CD4-positive, alpha-beta T cell (primary cell): ENCODE data around the gene SELENOS. TPM values are rescaled to one million over a fixed set of nuclear protein-coding genes. Genes with fewer than 3 reads are reported as not detected.

ENCODE experiments used
- ATAC-seq: fragments of 200-7000 bp; cut with Tn5 transposase; one replicate; pipeline ENCODE4 v1.10.0; 2022; ENCODE audit warnings: mild to moderate bottlenecking; ENCODE audit not compliant: poor library complexity
- CTCF ChIA-PET: fragments of 350-600 bp; sonication (Branson Sonifier 250); formaldehyde crosslinking; loops from one replicate; lab custom pipeline; 2021; ENCODE audit warnings: antibody characterized with exemption, inconsistent platforms; lab: Charles Lee
- POLR2A ChIA-PET: fragments of 350-600 bp; sonication (Branson Sonifier 250); formaldehyde crosslinking; loops from one replicate; lab custom pipeline; 2021; ENCODE audit warnings: antibody characterized with exemption, inconsistent platforms; lab: Charles Lee
- DNase-seq, 14 experiments: peaks; one replicate each; pipeline ENCODE4 v3.0.0-alpha.2; 2013 to 2020; ENCODE audit warnings: mixed read lengths in 2 of 14
- H3K27ac ChIP-seq, 2 donors: one replicate each; pipeline versions ENCODE4 v1.5.1 to v1.7.0; 2013; ENCODE audit warnings: low read length in 2 of 2, low read depth in 1 of 2, mild to moderate bottlenecking in 1 of 2
- H3K27me3 ChIP-seq, 2 experiments: 1 replicate in 1 of 2; 2 replicates in 1 of 2; pipeline versions ENCODE4 v1.6.1 to v1.7.0; 2013; ENCODE audit warnings: low read length in 2 of 2, control low read depth in 1 of 2, mild to moderate bottlenecking in 1 of 2, moderate library complexity in 1 of 2; ENCODE audit not compliant: insufficient read depth in 2 of 2, control insufficient read depth in 1 of 2
- H3K36me3 ChIP-seq: one replicate; pipeline ENCODE4 v1.6.1; 2013; ENCODE audit warnings: low read length, control low read depth; ENCODE audit not compliant: insufficient read depth
- H3K4me1 ChIP-seq: one replicate; pipeline ENCODE4 v1.6.1; 2013; ENCODE audit warnings: low read length, control low read depth; ENCODE audit not compliant: insufficient read depth
- H3K4me3 ChIP-seq: one replicate; pipeline ENCODE4 v1.5.1; 2013; ENCODE audit warnings: mild to moderate bottlenecking, low read length, moderate library complexity
- H3K9me3 ChIP-seq, 2 experiments: 1 replicate in 1 of 2; 2 replicates in 1 of 2; pipeline versions ENCODE4 v1.6.1 to v1.7.0; 2013; ENCODE audit warnings: low read length in 2 of 2, mild to moderate bottlenecking in 2 of 2, control low read depth in 1 of 2, moderate library complexity in 1 of 2; ENCODE audit not compliant: control insufficient read depth in 1 of 2, insufficient read depth in 1 of 2
- H3K27ac Mint-ChIP-seq: one replicate; pipeline ENCODE4 v1.8.0; 2020; ENCODE audit warnings: mixed read lengths
- H3K27me3 Mint-ChIP-seq: one replicate; pipeline ENCODE4 v1.8.0; 2021; ENCODE audit warnings: mixed read lengths
- H3K36me3 Mint-ChIP-seq: one replicate; pipeline ENCODE4 v1.8.0; 2021; ENCODE audit warnings: low read depth, mixed read lengths
- H3K4me1 Mint-ChIP-seq: one replicate; pipeline ENCODE4 v1.8.0; 2021; ENCODE audit warnings: low read depth, mixed read lengths
- H3K4me3 Mint-ChIP-seq: one replicate; pipeline ENCODE4 v1.8.0; 2020; ENCODE audit warnings: mild to moderate bottlenecking, mixed read lengths
- H3K9me3 Mint-ChIP-seq: one replicate; pipeline ENCODE4 v1.8.0; 2020; ENCODE audit warnings: mixed read lengths
- CTCF ChIP-seq: fragments of 200-600 bp; IDR thresholded peaks from one replicate; pipeline ENCODE4 v1.8.0; 2022; ENCODE audit warnings: antibody characterized with exemption, mild to moderate bottlenecking
- intact Hi-C, 2 experiments: fragments of 100-400 bp; cut with DNase I in 1 of 2; cut with micrococcal nuclease in 1 of 2; formaldehyde crosslinking; loops; one replicate each; pipeline versions ENCODE4 v1.15.1 to v1.9.0; 2023 to 2025; cut with DNase I, micrococcal nuclease
- total RNA-seq, 174 experiments: library from RNA in 2 of 174; stranded (reverse) in 2 of 174; gene quantifications; one replicate each; pipeline ENCODE4 v1.2.3 and lab custom pipeline; 2021 to 2026

SELENOS gene
- total RNA-seq, 2 experiments from 2014 or later = 41.7 to 48.5 TPM

- Mint-ChIP-seq H3K4me3 (no peak overlapping the region), H3K9me3 (peaks cover 2% of the 10 kb centered on the region), H3K27ac (no peak overlapping the region), H3K36me3 (no peaks in the 10 kb centered on the region), H3K27me3 (peaks cover 42% of the 10 kb centered on the region), H3K4me1 (peaks cover 9% of the 10 kb centered on the region)
- TF ChIP-seq CTCF = no peak
- peaks cover 13 to 16% of the 10 kb centered on the region in 2 experiments for H3K27me3 ChIP-seq
- H3K27ac ChIP-seq = no peak overlapping the region
- H3K9me3 ChIP-seq = peaks cover 0 to 14% of the 10 kb centered on the region in 2 experiments
- H3K36me3 ChIP-seq = no peaks in the 10 kb centered on the region
- H3K4me3 ChIP-seq = no peak overlapping the region
- no peak for ATAC-seq
- ChIA-PET CTCF (no interaction called here), POLR2A (no interaction called here)
- DNase-seq = no peak
- peaks cover 8% of the 10 kb centered on the region for H3K4me1 ChIP-seq
- intact Hi-C loops = no loop called here
Measured at GRCh38 chr15:101325263-101326025, 48.2 kb upstream of the SELENOS start.

- peaks cover 12% of the 10 kb centered on the region for H3K4me1 ChIP-seq
- no peak overlapping the region for H3K4me3 ChIP-seq
- H3K27me3 ChIP-seq = peaks cover 13 to 16% of the 10 kb centered on the region in 2 experiments
- H3K9me3 ChIP-seq = peaks cover 0 to 11% of the 10 kb centered on the region in 2 experiments
- H3K36me3 ChIP-seq = no peaks in the 10 kb centered on the region
- H3K4me3 Mint-ChIP-seq = no peak overlapping the region
- H3K27me3 Mint-ChIP-seq = peaks cover 36% of the 10 kb centered on the region
- no peaks in the 10 kb centered on the region for H3K36me3 Mint-ChIP-seq
- H3K27ac ChIP-seq = no peak overlapping the region
- H3K9me3 Mint-ChIP-seq = peaks cover 4% of the 10 kb centered on the region
- no peak overlapping the region for H3K27ac Mint-ChIP-seq
- ChIA-PET CTCF (no interaction called here), POLR2A (no interaction called here)
- no peak for ATAC-seq
- intact Hi-C loops = no loop called here
- no peak for TF ChIP-seq CTCF
- H3K4me1 Mint-ChIP-seq = peaks cover 13% of the 10 kb centered on the region
- DNase-seq = no peak
Measured at GRCh38 chr15:101324524-101325177, 47.4 kb upstream of the SELENOS start.

- no peak for DNase-seq
- peaks cover 12% of the 10 kb centered on the region for H3K4me1 ChIP-seq
Measured at GRCh38 chr15:101323793-101324523, 46.7 kb upstream of the SELENOS start.

More at GRCh38 chr15:101323793-101324523, 46.7 kb upstream of the SELENOS start:
- Histone ChIP-seq H3K9me3 (peaks cover 0 to 7% of the 10 kb centered on the region in 2 experiments), H3K27ac (no peak overlapping the region), H3K27me3 (peaks cover 13 to 14% of the 10 kb centered on the region in 2 experiments), H3K36me3 (no peaks in the 10 kb centered on the region), H3K4me3 (no peak overlapping the region)
- peaks cover 36% of the 10 kb centered on the region for H3K27me3 Mint-ChIP-seq
- ChIA-PET CTCF (no interaction called here), POLR2A (no interaction called here)
- no peaks in the 10 kb centered on the region for H3K36me3 Mint-ChIP-seq
- H3K27ac Mint-ChIP-seq = no peak overlapping the region
- intact Hi-C loops = no loop called here
- TF ChIP-seq CTCF = no peak
- H3K4me1 Mint-ChIP-seq = peaks cover 16% of the 10 kb centered on the region
- H3K4me3 Mint-ChIP-seq = no peak overlapping the region
- no peak for ATAC-seq
- H3K9me3 Mint-ChIP-seq = peaks cover 4% of the 10 kb centered on the region
